ENCODE data around the gene MRPL24. TPM values are rescaled to one million over a fixed set of nuclear protein-coding genes. Genes with fewer than 3 reads are reported as not detected.
A peak's percentile ranks its signal among the peaks of the same experiment; 100 is the strongest.

Gene MRPL24
- total and polyA plus RNA-seq, 8 donors: 42.8 to 62.2 (median 55.4) TPM

DNA sequence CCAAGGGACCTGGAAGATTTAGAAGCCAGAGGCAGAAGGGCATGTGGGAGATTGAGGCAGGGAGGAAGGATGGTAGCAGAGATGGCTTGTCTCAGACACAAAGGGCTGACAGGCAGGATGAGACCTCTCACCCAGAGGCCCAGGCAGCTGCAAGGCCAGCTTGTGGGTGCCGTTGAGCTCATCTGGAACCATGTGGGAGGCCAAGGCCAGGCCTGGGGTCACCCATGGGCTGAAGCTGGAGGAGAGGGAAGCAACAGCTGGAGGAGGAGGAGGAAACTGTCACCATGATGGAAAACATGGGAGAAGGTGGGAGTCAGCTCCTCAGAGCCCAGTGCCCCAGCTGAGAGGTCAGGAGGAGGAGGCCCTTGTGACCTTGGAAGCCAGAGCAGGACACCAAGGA, 41.9 kb downstream of the MRPL24 start:
- Histone ChIP-seq H3K4me3 (no peak overlapping the region), H3K27ac (no peak overlapping the region), H3K36me3 (no peaks in the 10 kb centered on the region), H3K9me3 (no peaks in the 10 kb centered on the region), H3K4me1 (no peaks in the 10 kb centered on the region), H3K27me3 (peaks cover 8 to 64% of the 10 kb centered on the region in 2 donors)
- intact Hi-C loops (cut with DNase I): no loop called here
- no peak for DNase-seq
- no peak for ATAC-seq
- TF ChIP-seq, protein P1, sequence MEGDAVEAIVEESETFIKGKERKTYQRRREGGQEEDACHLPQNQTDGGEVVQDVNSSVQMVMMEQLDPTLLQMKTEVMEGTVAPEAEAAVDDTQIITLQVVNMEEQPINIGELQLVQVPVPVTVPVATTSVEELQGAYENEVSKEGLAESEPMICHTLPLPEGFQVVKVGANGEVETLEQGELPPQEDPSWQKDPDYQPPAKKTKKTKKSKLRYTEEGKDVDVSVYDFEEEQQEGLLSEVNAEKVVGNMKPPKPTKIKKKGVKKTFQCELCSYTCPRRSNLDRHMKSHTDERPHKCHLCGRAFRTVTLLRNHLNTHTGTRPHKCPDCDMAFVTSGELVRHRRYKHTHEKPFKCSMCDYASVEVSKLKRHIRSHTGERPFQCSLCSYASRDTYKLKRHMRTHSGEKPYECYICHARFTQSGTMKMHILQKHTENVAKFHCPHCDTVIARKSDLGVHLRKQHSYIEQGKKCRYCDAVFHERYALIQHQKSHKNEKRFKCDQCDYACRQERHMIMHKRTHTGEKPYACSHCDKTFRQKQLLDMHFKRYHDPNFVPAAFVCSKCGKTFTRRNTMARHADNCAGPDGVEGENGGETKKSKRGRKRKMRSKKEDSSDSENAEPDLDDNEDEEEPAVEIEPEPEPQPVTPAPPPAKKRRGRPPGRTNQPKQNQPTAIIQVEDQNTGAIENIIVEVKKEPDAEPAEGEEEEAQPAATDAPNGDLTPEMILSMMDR (IDR thresholded peaks at IDR 0.05): no peak

DNA sequence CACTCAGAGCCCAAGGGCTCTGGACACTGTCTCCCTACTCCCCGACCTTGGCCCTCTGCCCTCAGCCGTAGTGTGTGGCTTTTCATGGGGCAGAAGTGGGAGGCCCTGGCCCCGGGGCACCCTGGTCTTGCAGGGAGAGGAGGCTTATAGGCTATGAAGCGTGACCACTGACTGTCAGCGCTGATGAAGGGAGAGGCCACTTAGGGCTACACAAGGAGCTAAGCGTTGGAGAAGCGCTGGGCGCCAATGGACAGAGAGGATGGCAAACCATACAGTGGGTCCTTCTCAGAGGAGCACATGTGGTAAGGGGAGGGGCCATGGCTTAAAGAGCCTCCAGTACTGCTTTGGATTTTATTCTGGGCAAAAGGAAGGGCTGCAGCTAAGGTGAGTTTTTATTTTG, 43.4 kb downstream of the MRPL24 start:
- Histone ChIP-seq H3K27me3 (peaks cover 0 to 63% of the 10 kb centered on the region in 2 donors), H3K9me3 (no peaks in the 10 kb centered on the region), H3K36me3 (no peaks in the 10 kb centered on the region), H3K27ac (no peak overlapping the region), H3K4me1 (peaks cover 6 to 8% of the 10 kb centered on the region in 2 donors), H3K4me3 (no peak overlapping the region)
- DNase-seq: peak in 1 of 4 donors; percentile 39
- intact Hi-C loops (cut with DNase I): no loop called here
- no peak for ATAC-seq
- TF ChIP-seq, protein P1 (IDR thresholded peaks at IDR 0.05): no peak

DNA sequence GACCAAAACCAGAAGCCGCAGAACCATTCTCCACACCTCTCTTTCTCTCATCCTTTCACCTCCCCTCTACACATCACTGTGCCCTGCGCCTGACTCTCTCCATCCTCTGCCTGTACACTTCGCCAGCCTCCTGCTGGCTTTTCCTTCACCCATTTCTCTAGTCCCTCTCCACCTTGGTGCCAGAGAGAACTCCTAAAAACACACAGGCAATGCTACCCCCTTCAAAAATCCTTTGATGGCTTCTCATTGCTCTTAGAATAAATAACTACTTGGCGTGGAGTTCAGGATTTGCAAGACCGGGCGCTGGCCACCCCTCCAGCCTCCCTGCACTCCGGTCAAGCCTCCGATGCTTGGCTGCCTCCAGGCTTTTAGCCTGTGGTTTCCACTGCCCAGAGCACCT, 44.1 kb downstream of the MRPL24 start:
- Histone ChIP-seq H3K9me3 (no peaks in the 10 kb centered on the region), H3K36me3 (no peaks in the 10 kb centered on the region), H3K27ac (no peak overlapping the region), H3K4me3 (no peak overlapping the region), H3K27me3 (peaks cover 0 to 63% of the 10 kb centered on the region in 2 donors), H3K4me1 (peaks cover 12 to 15% of the 10 kb centered on the region in 2 donors)
- ATAC-seq (no peak), DNase-seq (peak in 1 of 4 donors; percentile 34)
- intact Hi-C loops (cut with DNase I): no loop called here
- TF ChIP-seq, protein P1 (IDR thresholded peaks at IDR 0.05): no peak

DNA sequence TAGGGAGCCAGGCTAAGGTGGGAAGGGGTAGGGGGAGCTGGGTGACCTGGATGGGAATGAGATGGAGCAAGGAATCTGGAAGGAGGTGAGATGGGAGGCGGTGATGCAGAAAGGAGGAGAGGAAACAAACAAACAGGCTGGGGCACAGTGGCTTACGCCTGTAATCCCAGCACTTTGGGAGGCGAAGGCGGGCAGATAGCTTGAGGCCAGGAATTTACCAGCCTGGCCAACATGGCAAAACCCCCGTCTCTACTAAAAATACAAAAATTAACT, 46.3 kb downstream of the MRPL24 start:
- ATAC-seq (no peak), DNase-seq (no peak)
- H3K4me1 ChIP-seq: peaks cover 12 to 21% of the 10 kb centered on the region in 2 donors
- H3K4me3 ChIP-seq: no peak overlapping the region
- TF ChIP-seq, protein P1 (IDR thresholded peaks at IDR 0.05): no peak
- H3K27ac ChIP-seq: no peak overlapping the region
- H3K36me3 ChIP-seq: no peaks in the 10 kb centered on the region
- intact Hi-C loops (cut with DNase I): no loop called here
- H3K9me3 ChIP-seq: no peaks in the 10 kb centered on the region
- peaks cover 0 to 64% of the 10 kb centered on the region in 2 donors for H3K27me3 ChIP-seq

DNA sequence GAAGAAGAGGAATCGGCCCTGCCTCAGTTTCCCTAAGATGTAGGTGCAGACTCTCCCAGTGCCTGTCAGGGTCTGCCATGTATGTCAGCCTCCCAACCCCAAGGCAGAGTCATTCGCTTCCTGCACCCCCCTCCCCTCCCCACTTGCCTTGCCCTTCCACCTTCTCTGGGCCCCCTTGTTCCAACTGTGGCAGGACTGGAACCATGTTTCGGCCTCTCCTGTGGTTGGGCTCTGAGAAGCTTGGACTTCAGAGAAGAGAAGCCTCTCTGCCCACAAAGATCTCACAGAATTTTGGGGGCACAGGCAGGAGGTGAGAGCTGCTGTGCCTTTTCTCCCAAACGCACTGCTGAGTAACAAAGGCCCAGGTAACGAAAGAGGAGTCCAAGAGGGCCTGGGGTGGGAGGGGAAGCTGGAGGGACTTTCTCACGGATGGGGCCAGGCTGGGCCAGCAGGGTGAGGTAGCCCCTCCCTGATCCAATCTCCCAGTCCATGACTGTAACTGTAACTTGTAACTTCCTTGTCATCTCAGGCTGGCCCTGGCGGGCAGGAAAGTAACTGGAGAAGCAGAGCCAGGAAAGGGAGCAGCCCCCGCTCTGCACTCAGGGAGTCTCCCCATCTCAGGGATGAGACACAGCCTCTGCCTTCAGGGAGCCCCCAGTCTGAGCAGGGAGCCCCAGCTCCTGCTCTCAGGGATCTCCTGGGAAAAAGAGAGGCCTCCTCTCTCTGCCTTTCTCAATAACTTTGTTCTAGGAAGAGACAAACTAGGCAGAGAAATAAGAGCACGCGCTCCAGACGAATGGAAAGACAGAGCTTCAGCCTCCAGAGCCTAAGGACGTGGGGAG, 46.8 kb downstream of the MRPL24 start:
- ATAC-seq (no peak), DNase-seq (peak in 2 of 4 donors; percentile 35 to 37)
- TF ChIP-seq, protein P1 (IDR thresholded peaks at IDR 0.05): no peak
- Histone ChIP-seq H3K27me3 (peaks cover 0 to 70% of the 10 kb centered on the region in 2 donors), H3K9me3 (no peaks in the 10 kb centered on the region), H3K27ac (no peak overlapping the region), H3K36me3 (no peaks in the 10 kb centered on the region), H3K4me3 (no peak overlapping the region), H3K4me1 (peaks cover 12 to 22% of the 10 kb centered on the region in 2 donors)
- intact Hi-C loops (cut with DNase I): no loop called here
